ENCODE data around the gene DDX47.
A peak's percentile ranks its signal among the peaks of the same experiment; 100 is the strongest.
"Not testable (repeated sequence)": the region's sequence is repeated elsewhere in the genome, so short reads cannot be mapped to it uniquely, and the experiment has no call there.

Gene DDX47

GRCh38 chr12:12821975-12822374 lies 8.8 kb downstream of the DDX47 start:
- Mint-ChIP-seq H3K27me3 (no peaks in the 10 kb centered on the region), H3K4me3 (no peak overlapping the region), H3K9me3 (no peaks in the 10 kb centered on the region), H3K4me1 (peaks cover 10 to 31% of the 10 kb centered on the region in 2 donors), H3K36me3 (peaks cover 31 to 57% of the 10 kb centered on the region in 2 donors), H3K27ac (no peak overlapping the region)
- no peak for DNase-seq
- ATAC-seq (replicated peaks): no peak

DNA sequence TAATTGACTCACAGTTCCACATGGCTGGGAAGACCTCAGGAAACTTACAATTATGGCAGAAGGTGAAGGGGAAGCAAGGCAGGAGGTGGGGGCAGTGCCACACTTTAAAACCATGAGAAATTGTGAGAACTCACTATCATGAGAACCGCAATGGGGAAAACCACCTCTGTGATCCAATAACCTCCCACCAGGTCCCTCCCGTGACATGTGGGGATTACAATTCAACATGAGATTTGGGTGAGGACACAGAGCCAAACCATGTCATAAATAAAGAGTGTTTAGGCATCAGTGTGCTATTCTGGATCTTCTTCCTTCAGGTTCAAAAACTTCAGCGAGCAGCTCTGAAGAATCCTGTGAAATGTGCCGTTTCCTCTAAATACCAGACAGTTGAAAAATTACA lies 9.7 kb downstream of the DDX47 start:
- ATAC-seq (replicated peaks) (no peak), DNase-seq (no peak)
- H3K4me3 Mint-ChIP-seq: no peak overlapping the region
- no peak overlapping the region for H3K27ac Mint-ChIP-seq
- no peaks in the 10 kb centered on the region for H3K27me3 Mint-ChIP-seq
- peaks cover 10 to 31% of the 10 kb centered on the region in 2 donors for H3K4me1 Mint-ChIP-seq
- no peaks in the 10 kb centered on the region for H3K9me3 Mint-ChIP-seq
- H3K36me3 Mint-ChIP-seq: peaks cover 30 to 64% of the 10 kb centered on the region in 2 donors

- DNase-seq (no peak), ATAC-seq (replicated peaks) (no peak)
- Mint-ChIP-seq H3K27ac (no peak overlapping the region), H3K4me1 (peaks cover 10 to 27% of the 10 kb centered on the region in 2 donors), H3K4me3 (no peak overlapping the region), H3K9me3 (no peaks in the 10 kb centered on the region), H3K36me3 (peaks cover 28 to 65% of the 10 kb centered on the region in 2 donors), H3K27me3 (no peaks in the 10 kb centered on the region)
Observed at GRCh38 chr12:12823300-12823699, 10.2 kb downstream of the DDX47 start.

GRCh38 chr12:12823811-12824210 lies 10.7 kb downstream of the DDX47 start:
- no peak overlapping the region for H3K4me3 Mint-ChIP-seq
- H3K9me3 Mint-ChIP-seq: no peaks in the 10 kb centered on the region
- peaks cover 27 to 63% of the 10 kb centered on the region in 2 donors for H3K36me3 Mint-ChIP-seq
- H3K4me1 Mint-ChIP-seq: peaks cover 6 to 22% of the 10 kb centered on the region in 2 donors
- no peak overlapping the region for H3K27ac Mint-ChIP-seq
- DNase-seq (no peak), ATAC-seq (replicated peaks) (no peak)
- H3K27me3 Mint-ChIP-seq: no peaks in the 10 kb centered on the region

DNA sequence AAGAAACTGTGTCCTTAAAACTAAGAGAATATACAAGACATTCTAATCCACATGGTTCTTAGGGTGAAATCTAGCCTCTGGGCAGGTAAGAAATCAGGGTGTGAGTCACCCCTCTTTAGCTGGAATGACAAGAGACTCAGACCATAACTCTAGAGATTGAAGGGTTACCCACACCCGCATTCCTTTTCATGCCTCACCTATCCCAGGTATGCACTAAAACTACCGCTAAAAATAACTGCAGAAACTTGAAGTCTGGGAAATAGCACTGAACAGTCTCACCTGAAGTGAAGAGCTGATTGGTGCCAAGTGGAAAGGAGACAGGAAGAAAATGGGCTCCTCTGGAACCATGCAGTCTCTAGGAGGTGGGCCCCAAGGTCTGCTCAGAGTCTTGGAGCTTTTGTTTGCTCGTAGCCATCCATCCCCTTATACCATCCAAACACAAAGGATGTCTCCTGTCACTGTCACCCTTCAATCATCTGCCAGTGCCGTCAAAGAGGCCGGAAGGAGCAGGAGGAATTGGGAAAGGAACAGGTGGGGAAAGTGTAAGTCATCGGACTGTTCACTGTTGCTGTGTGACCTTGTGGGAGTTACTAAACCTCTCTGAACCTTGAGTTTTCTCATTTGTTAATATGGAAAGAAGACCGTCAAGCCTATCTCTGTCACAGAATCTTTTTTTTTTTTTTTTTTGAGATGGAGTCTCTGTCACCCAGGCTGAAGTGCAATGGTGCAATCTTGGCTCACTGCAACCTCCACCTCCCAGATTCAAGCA lies 22.4 kb downstream of the DDX47 start:
- Mint-ChIP-seq H3K4me1 (peaks cover 3 to 19% of the 10 kb centered on the region in 2 donors), H3K36me3 (peaks cover 40 to 44% of the 10 kb centered on the region in 2 donors), H3K4me3 (no peak overlapping the region), H3K9me3 (peaks cover 7 to 12% of the 10 kb centered on the region in 2 donors), H3K27me3 (no peaks in the 10 kb centered on the region), H3K27ac (no peak overlapping the region)
- DNase-seq (no peak), ATAC-seq (replicated peaks) (no peak)

GRCh38 chr12:12836571-12836970 lies 23.4 kb downstream of the DDX47 start:
- DNase-seq (no peak), ATAC-seq (replicated peaks) (no peak)
- Mint-ChIP-seq H3K4me3 (no peak overlapping the region), H3K27ac (no peak overlapping the region), H3K36me3 (peaks cover 33 to 39% of the 10 kb centered on the region in 2 donors), H3K9me3 (peaks cover 7 to 10% of the 10 kb centered on the region in 2 donors), H3K4me1 (peaks cover 3 to 19% of the 10 kb centered on the region in 2 donors), H3K27me3 (no peaks in the 10 kb centered on the region)

- Mint-ChIP-seq H3K4me1 (peaks cover 3 to 19% of the 10 kb centered on the region in 2 donors), H3K9me3 (peaks cover 7 to 8% of the 10 kb centered on the region in 2 donors), H3K4me3 (no peak overlapping the region), H3K27me3 (no peaks in the 10 kb centered on the region), H3K36me3 (peaks cover 27 to 33% of the 10 kb centered on the region in 2 donors), H3K27ac (peak overlapping the region; percentile 2)
- DNase-seq (peak; percentile 7), ATAC-seq (replicated peaks) (peak; percentile 84 to 88)
Observed at GRCh38 chr12:12837025-12837812, 24.1 kb downstream of the DDX47 start.

DNA sequence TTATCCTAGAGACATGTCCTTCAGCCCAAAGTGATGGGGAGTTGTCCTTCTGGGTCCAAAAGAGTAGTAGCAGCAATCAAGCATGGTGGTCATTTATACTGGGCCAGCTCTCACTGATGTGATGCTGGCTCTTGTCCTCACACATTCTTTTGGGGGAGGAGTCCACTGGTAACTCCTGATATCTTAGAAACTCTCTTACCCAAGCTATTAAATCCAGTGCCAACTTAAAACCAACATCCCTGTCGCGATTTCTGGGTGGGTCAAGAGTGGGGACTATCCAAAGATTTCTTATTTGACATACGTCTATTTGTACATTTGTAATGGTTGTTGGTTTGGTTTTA lies 24.6 kb downstream of the DDX47 start:
- no peak for ATAC-seq (replicated peaks)
- peaks cover 7 to 8% of the 10 kb centered on the region in 2 donors for H3K9me3 Mint-ChIP-seq
- peak overlapping the region; percentile 2 for H3K27ac Mint-ChIP-seq
- no peak overlapping the region for H3K4me3 Mint-ChIP-seq
- H3K27me3 Mint-ChIP-seq: no peaks in the 10 kb centered on the region
- peaks cover 24 to 31% of the 10 kb centered on the region in 2 donors for H3K36me3 Mint-ChIP-seq
- no peak for DNase-seq
- peaks cover 3 to 19% of the 10 kb centered on the region in 2 donors for H3K4me1 Mint-ChIP-seq

- H3K4me1 Mint-ChIP-seq: peaks cover 3 to 11% of the 10 kb centered on the region in 2 donors
- DNase-seq (no peak), ATAC-seq (replicated peaks) (no peak)
- peaks cover 16 to 23% of the 10 kb centered on the region in 2 donors for H3K36me3 Mint-ChIP-seq
- peaks cover 0 to under 1% of the 10 kb centered on the region in 2 donors for H3K9me3 Mint-ChIP-seq
- no peaks in the 10 kb centered on the region for H3K27me3 Mint-ChIP-seq
- no peak overlapping the region for H3K27ac Mint-ChIP-seq
- H3K4me3 Mint-ChIP-seq: no peak overlapping the region
Observed at GRCh38 chr12:12839003-12839395, 25.9 kb downstream of the DDX47 start.

DNA sequence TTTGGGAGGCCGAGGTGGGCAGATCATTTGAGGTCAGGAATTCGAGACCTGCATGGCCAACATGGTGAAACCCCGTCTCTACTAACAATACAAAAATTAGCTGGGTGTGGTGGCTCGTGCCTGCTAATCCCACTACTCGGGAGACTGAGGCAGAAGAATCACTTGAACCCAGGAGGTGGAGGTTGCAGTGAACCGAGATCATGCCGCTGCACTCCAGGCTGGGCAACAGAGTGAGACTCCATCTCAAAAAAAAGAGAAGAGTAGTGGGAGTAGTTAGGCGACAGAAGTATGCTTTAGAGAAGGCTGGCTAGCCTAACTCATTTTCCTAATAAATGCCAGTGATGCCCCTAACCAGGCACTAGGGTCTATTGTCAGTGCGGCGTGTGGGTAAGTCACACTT lies 26.3 kb downstream of the DDX47 start:
- H3K27me3 Mint-ChIP-seq; H3K4me1 Mint-ChIP-seq; H3K4me3 Mint-ChIP-seq; DNase-seq; H3K9me3 Mint-ChIP-seq; H3K27ac Mint-ChIP-seq; ATAC-seq (replicated peaks): not testable (repeated sequence)
- peaks cover 13 to 20% of the 10 kb centered on the region in 2 donors for H3K36me3 Mint-ChIP-seq

DNA sequence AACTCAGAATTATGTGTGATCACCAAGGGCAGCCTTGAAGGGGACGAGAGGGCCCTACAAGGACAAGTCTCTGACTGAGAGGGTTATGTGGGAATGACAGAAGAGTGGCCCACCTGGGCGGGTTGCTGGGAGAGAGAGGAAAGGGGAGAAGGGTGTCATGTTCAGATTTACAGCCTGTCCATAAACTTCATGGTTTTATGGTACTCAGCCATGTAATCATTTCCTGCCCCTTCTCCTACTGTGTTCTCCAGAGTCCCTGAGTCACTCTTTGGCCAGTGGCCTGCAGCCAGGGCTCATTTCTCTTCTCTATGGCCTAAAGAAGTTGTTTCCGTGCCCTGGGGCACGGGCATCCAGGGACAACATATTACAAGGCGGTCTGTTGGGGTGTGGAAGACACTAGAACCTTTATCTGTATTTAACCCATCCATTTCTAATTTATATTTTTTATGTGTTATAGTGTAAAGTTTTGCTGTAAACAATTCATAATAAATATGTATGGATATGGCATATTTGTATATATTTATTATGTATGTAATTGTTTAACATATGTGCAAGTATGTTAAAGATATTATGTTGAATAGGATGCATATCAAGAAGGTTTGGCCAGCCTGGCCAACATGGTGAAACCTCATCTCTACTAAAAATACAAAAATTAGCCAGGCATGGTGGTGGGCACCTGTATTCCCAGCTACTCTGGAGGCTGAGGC lies 26.9 kb downstream of the DDX47 start:
- peaks cover 3 to 10% of the 10 kb centered on the region in 2 donors for H3K4me1 Mint-ChIP-seq
- no peak for DNase-seq
- no peak overlapping the region for H3K4me3 Mint-ChIP-seq

DNA sequence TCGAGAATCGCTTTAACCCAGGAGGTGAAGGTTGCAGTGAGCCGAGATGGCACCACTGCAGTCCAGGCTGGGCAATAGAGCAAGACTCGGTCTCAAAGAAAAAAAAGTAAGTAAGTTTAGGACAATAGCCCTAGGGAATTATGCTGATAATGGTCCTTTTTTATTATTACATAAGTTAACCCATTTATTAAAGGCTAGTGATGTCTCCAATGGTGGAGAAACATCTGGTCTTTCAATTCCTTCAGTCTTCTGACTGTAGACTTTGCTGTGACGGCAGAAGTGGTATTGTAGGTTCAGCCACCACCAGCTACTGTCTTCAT lies 27.4 kb downstream of the DDX47 start:
- Mint-ChIP-seq H3K36me3 (peaks cover 12 to 19% of the 10 kb centered on the region in 2 donors), H3K27ac (no peak overlapping the region)
- no peak for DNase-seq

More for the DNA sequence above, 26.9 kb downstream of the DDX47 start:
- H3K27me3 Mint-ChIP-seq: no peaks in the 10 kb centered on the region
- ATAC-seq (replicated peaks): no peak
- no peaks in the 10 kb centered on the region for H3K9me3 Mint-ChIP-seq
- no peak overlapping the region for H3K27ac Mint-ChIP-seq
- H3K36me3 Mint-ChIP-seq: peaks cover 13 to 20% of the 10 kb centered on the region in 2 donors

GRCh38 chr12:12841428-12841827 lies 28.3 kb downstream of the DDX47 start:
- not testable (repeated sequence) for H3K4me1 Mint-ChIP-seq; H3K27me3 Mint-ChIP-seq; H3K9me3 Mint-ChIP-seq; H3K27ac Mint-ChIP-seq; ATAC-seq (replicated peaks); H3K4me3 Mint-ChIP-seq; DNase-seq
- peaks cover 12 to 14% of the 10 kb centered on the region in 2 donors for H3K36me3 Mint-ChIP-seq

More for the DNA sequence above, 27.4 kb downstream of the DDX47 start:
- Mint-ChIP-seq H3K9me3 (no peaks in the 10 kb centered on the region), H3K4me1 (peaks cover 3 to 10% of the 10 kb centered on the region in 2 donors), H3K4me3 (no peak overlapping the region), H3K27me3 (no peaks in the 10 kb centered on the region)
- no peak for ATAC-seq (replicated peaks)

GRCh38 chr12:12845794-12846243 lies 32.7 kb downstream of the DDX47 start:
- H3K4me1 Mint-ChIP-seq: no peaks in the 10 kb centered on the region
- no peak overlapping the region for H3K27ac Mint-ChIP-seq
- DNase-seq (no peak), ATAC-seq (replicated peaks) (no peak)
- H3K36me3 Mint-ChIP-seq: peaks cover 12 to 24% of the 10 kb centered on the region in 2 donors
- peaks cover 4 to 5% of the 10 kb centered on the region in 2 donors for H3K9me3 Mint-ChIP-seq
- no peaks in the 10 kb centered on the region for H3K27me3 Mint-ChIP-seq
- H3K4me3 Mint-ChIP-seq: no peak overlapping the region
